ENCODE measurements around the gene SGTB.
"Not testable (repeated sequence)": the region's sequence is repeated elsewhere in the genome, so short reads cannot be mapped to it uniquely, and the experiment has no call there.

SGTB gene

DNA sequence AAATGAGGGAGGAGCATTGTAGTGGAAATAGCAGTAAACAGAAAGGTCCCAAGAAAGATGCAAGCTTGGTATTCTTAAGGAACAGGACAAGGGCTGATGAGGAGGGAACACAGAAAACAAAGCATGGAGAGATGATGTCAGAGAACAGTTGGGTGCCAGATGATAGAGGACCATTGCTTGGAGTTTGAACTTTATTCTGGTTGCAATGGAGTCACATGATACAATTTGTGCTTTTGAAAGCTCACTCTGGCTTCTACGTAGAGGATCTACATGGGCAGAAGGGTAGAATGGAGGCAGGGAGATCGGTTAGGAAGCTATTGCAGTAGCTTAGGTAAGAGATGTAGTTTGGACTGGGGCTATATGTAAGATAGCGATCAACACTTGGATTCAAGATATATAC lies 39.8 kb downstream of the SGTB start:
- no peak overlapping the region for H3K4me3 ChIP-seq (ENCODE audit: low read depth in 1 of 5, low read length in 5 of 5)
- no peaks in the 10 kb centered on the region for H3K27me3 ChIP-seq (ENCODE audit: control insufficient read depth in 5 of 5, insufficient read depth in 4 of 5, low read length in 5 of 5)
- H3K4me1 ChIP-seq (ENCODE audit: control insufficient read depth in 5 of 5, insufficient read depth in 5 of 5, low read length in 5 of 5) = no peaks in the 10 kb centered on the region
- H3K9ac ChIP-seq (ENCODE audit: low read length in 5 of 5) = no peak overlapping the region
- no peaks in the 10 kb centered on the region for H3K9me3 ChIP-seq (ENCODE audit: control insufficient read depth in 5 of 5, low read length in 5 of 5)
- H3K36me3 ChIP-seq (ENCODE audit: control insufficient read depth in 5 of 5, insufficient read depth in 5 of 5, low read length in 5 of 5) = peaks cover 7 to 37% (median 24%) of the 10 kb centered on the region in 5 donors
- no peak overlapping the region for H3K27ac ChIP-seq (ENCODE audit: low read depth, low read length)

DNA sequence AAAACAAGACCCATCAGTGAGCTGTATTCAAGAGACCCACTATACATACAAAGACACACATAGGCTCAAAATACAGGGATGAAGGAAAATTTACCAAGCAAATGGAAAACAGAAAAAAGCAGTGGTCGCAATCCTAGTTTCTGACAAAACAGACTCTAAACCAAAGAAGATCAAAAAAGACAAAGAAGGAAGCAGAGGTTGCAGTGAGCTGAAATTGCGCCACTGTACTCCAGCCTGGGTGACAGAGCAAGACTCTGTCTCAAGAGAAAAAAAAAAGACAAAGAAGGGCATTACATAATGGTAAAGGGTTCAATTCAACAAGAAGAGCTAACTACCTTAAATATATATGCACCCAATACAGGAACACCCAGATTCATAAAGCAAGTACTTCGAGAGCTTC lies 45.9 kb downstream of the SGTB start:
- not testable (repeated sequence) for H3K9me3 ChIP-seq (ENCODE audit: control insufficient read depth in 5 of 5, low read length in 5 of 5); H3K27me3 ChIP-seq (ENCODE audit: control insufficient read depth in 5 of 5, insufficient read depth in 4 of 5, low read length in 5 of 5); H3K4me3 ChIP-seq (ENCODE audit: low read depth in 1 of 5, low read length in 5 of 5); H3K4me1 ChIP-seq (ENCODE audit: control insufficient read depth in 5 of 5, insufficient read depth in 5 of 5, low read length in 5 of 5); H3K9ac ChIP-seq (ENCODE audit: low read length in 5 of 5); H3K27ac ChIP-seq (ENCODE audit: low read depth, low read length)
- peaks cover 0 to 27% (median 13%) of the 10 kb centered on the region in 5 donors for H3K36me3 ChIP-seq (ENCODE audit: control insufficient read depth in 5 of 5, insufficient read depth in 5 of 5, low read length in 5 of 5)

DNA sequence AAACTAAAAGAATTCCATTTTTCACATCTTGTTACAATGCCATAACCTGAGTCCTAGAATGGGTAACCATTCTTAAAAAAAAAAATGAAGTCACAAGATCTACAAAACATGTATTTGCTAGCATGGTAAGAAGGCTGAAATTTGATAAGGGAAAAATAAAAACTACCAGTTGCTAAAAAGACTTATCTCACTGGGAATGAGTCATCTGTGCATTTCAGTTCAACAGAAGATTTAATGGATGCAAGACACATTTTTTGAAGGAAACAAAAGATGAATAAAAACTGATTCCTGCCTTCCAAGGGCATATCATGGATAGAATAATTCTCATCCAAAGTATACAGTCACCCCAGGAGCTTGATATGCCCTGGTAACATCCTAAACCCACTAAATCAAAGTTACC lies 47.2 kb downstream of the SGTB start:
- peaks cover 3 to 30% (median 15%) of the 10 kb centered on the region in 5 donors for H3K36me3 ChIP-seq (ENCODE audit: control insufficient read depth in 5 of 5, insufficient read depth in 5 of 5, low read length in 5 of 5)

DNA sequence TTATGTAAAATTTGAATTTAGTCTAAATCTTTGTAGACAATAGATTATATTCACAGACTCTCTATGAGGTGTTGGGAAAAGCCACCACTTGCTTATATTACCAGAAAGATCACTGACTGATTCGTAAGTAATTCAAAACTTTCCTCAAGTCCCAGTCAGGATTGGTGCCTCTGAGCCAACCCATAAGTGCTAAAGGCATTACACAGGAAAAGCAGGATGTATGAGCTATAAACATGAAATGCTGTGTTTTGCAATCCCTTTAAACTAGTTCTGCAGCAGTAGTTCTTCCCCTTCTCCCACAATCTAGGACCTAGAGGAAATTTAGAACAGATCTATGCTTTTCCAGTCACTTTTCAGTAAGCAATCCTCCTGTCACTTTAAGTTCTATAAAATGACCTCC lies 49.1 kb downstream of the SGTB start:
- no peaks in the 10 kb centered on the region for H3K27me3 ChIP-seq (ENCODE audit: control insufficient read depth in 5 of 5, insufficient read depth in 4 of 5, low read length in 5 of 5)
- no peaks in the 10 kb centered on the region for H3K4me1 ChIP-seq (ENCODE audit: control insufficient read depth in 5 of 5, insufficient read depth in 5 of 5, low read length in 5 of 5)
- H3K36me3 ChIP-seq (ENCODE audit: control insufficient read depth in 5 of 5, insufficient read depth in 5 of 5, low read length in 5 of 5) = peaks cover 6 to 36% (median 18%) of the 10 kb centered on the region in 5 donors
- no peak overlapping the region for H3K27ac ChIP-seq (ENCODE audit: low read depth, low read length)
- no peak overlapping the region for H3K9ac ChIP-seq (ENCODE audit: low read length in 5 of 5)
- H3K4me3 ChIP-seq (ENCODE audit: low read depth in 1 of 5, low read length in 5 of 5) = no peak overlapping the region
- H3K9me3 ChIP-seq (ENCODE audit: control insufficient read depth in 5 of 5, low read length in 5 of 5) = no peaks in the 10 kb centered on the region

More for the DNA sequence above, 47.2 kb downstream of the SGTB start:
- no peaks in the 10 kb centered on the region for H3K4me1 ChIP-seq (ENCODE audit: control insufficient read depth in 5 of 5, insufficient read depth in 5 of 5, low read length in 5 of 5)
- no peak overlapping the region for H3K27ac ChIP-seq (ENCODE audit: low read depth, low read length)
- no peaks in the 10 kb centered on the region for H3K9me3 ChIP-seq (ENCODE audit: control insufficient read depth in 5 of 5, low read length in 5 of 5)
- no peak overlapping the region for H3K4me3 ChIP-seq (ENCODE audit: low read depth in 1 of 5, low read length in 5 of 5)
- no peaks in the 10 kb centered on the region for H3K27me3 ChIP-seq (ENCODE audit: control insufficient read depth in 5 of 5, insufficient read depth in 4 of 5, low read length in 5 of 5)
- H3K9ac ChIP-seq (ENCODE audit: low read length in 5 of 5) = no peak overlapping the region

DNA sequence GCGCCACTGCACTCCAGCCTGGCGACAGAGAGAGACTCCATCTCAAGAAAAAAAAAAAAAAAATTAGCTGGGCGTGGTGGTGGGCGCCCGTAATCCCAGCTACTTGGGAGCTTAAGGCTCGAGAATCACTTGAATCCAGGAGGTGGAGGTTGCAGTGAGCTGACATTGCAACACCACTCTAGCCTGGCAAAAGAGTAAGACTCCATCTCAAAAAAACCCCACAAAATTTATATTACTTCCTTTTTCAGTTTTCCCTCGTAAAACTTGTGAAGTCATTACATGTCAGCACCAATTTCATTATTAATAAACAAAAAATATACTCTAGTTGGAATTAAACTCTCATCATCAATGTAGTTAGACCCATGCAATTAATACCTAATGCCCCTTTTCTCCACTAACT lies 53.2 kb downstream of the SGTB start:
- Histone ChIP-seq H3K9me3 (ENCODE audit: control insufficient read depth in 5 of 5, low read length in 5 of 5) (no peaks in the 10 kb centered on the region), H3K4me3 (ENCODE audit: low read depth in 1 of 5, low read length in 5 of 5) (no peak overlapping the region), H3K36me3 (ENCODE audit: control insufficient read depth in 5 of 5, insufficient read depth in 5 of 5, low read length in 5 of 5) (peaks cover 19 to 43% (median 25%) of the 10 kb centered on the region in 5 donors), H3K9ac (ENCODE audit: low read length in 5 of 5) (no peak overlapping the region), H3K4me1 (ENCODE audit: control insufficient read depth in 5 of 5, insufficient read depth in 5 of 5, low read length in 5 of 5) (no peaks in the 10 kb centered on the region), H3K27ac (ENCODE audit: low read depth, low read length) (no peak overlapping the region), H3K27me3 (ENCODE audit: control insufficient read depth in 5 of 5, insufficient read depth in 4 of 5, low read length in 5 of 5) (no peaks in the 10 kb centered on the region)

DNA sequence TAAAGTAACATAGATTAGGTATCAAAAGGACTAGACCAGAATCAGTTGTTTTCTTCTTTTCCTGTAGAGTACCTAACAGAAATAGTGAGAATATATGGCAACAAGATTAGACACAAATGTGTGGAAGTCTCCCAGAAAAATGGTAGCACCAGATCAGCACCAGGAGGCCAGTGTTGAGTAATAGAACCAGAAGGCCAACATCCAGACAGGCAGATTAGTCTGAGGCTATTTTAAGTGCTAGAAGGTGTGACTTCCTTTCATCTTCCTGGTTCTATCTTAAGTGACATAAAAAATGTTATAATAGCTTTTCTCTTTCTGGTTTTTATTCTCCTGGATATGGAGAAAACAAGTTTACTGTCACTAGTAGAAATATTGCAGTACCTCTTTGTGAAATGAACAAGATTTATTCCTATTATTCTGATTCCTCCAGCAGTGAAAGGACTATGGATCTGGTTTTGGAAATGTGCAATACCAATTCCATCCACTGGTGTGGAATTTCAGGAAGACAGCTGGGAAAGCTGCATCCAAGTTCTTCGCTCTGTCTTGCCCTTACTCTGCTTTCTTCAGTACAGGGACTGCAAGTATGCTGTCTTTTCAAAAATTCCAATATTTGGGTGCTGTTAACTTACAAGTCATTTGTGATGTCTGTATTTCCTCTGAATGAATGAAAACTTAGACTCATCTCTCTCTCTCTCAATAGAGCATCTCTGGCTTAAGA lies 57.9 kb downstream of the SGTB start:
- Histone ChIP-seq H3K4me1 (ENCODE audit: control insufficient read depth in 5 of 5, insufficient read depth in 5 of 5, low read length in 5 of 5) (no peaks in the 10 kb centered on the region), H3K9ac (ENCODE audit: low read length in 5 of 5) (no peak overlapping the region), H3K27ac (ENCODE audit: low read depth, low read length) (no peak overlapping the region), H3K4me3 (ENCODE audit: low read depth in 1 of 5, low read length in 5 of 5) (no peak overlapping the region), H3K27me3 (ENCODE audit: control insufficient read depth in 5 of 5, insufficient read depth in 4 of 5, low read length in 5 of 5) (no peaks in the 10 kb centered on the region), H3K36me3 (ENCODE audit: control insufficient read depth in 5 of 5, insufficient read depth in 5 of 5, low read length in 5 of 5) (peaks cover 19 to 40% (median 35%) of the 10 kb centered on the region in 5 donors), H3K9me3 (ENCODE audit: control insufficient read depth in 5 of 5, low read length in 5 of 5) (no peaks in the 10 kb centered on the region)

DNA sequence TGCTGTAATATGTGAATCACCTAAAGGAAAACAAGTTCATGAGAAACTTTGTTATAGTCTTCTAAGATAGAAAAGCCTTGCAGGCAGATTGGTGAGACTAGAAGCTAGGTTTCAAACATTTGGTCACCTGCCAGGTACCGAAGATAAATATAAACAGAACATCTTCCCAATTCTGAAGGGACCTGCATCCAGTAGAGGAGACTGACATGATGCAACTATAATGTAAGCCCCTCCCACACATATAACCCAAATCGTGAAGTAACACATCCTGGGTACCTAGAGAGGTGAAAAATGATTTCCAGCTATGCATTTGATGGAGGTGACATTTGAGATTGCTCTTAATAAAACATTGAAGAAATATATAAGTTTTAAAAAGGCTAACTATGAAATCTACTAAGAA lies 67.2 kb downstream of the SGTB start:
- Histone ChIP-seq H3K27ac (ENCODE audit: low read depth, low read length) (no peak overlapping the region), H3K27me3 (ENCODE audit: control insufficient read depth in 5 of 5, insufficient read depth in 4 of 5, low read length in 5 of 5) (no peaks in the 10 kb centered on the region), H3K4me1 (ENCODE audit: control insufficient read depth in 5 of 5, insufficient read depth in 5 of 5, low read length in 5 of 5) (no peaks in the 10 kb centered on the region), H3K9me3 (ENCODE audit: control insufficient read depth in 5 of 5, low read length in 5 of 5) (no peaks in the 10 kb centered on the region), H3K9ac (ENCODE audit: low read length in 5 of 5) (no peak overlapping the region), H3K36me3 (ENCODE audit: control insufficient read depth in 5 of 5, insufficient read depth in 5 of 5, low read length in 5 of 5) (peaks cover 8 to 23% (median 19%) of the 10 kb centered on the region in 5 donors), H3K4me3 (ENCODE audit: low read depth in 1 of 5, low read length in 5 of 5) (no peak overlapping the region)

DNA sequence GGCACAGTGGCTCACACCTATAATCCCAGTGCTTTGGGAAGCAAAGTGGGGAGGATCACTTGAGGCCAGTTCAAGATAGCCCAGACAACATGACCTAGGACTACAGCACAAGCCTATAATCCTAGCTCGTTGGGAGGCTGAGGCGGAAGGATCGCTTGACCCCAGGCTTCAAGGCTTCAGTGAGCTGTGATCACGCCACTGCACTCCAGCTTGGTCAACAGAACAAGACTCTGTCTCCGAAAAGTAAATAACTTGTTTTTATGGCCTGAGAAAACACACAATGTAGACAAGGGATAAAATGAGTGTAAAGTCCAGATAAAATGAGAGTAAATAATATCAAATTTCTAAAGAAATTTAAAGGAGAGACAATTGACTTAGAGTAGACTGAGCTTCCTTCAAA lies 70.8 kb downstream of the SGTB start:
- no peak overlapping the region for H3K4me3 ChIP-seq (ENCODE audit: low read depth in 1 of 5, low read length in 5 of 5)
- H3K36me3 ChIP-seq (ENCODE audit: control insufficient read depth in 5 of 5, insufficient read depth in 5 of 5, low read length in 5 of 5) = peaks cover 6 to 40% (median 16%) of the 10 kb centered on the region in 5 donors
- no peaks in the 10 kb centered on the region for H3K4me1 ChIP-seq (ENCODE audit: control insufficient read depth in 5 of 5, insufficient read depth in 5 of 5, low read length in 5 of 5)
- no peaks in the 10 kb centered on the region for H3K9me3 ChIP-seq (ENCODE audit: control insufficient read depth in 5 of 5, low read length in 5 of 5)
- H3K27ac ChIP-seq (ENCODE audit: low read depth, low read length) = no peak overlapping the region
- H3K9ac ChIP-seq (ENCODE audit: low read length in 5 of 5) = no peak overlapping the region
- no peaks in the 10 kb centered on the region for H3K27me3 ChIP-seq (ENCODE audit: control insufficient read depth in 5 of 5, insufficient read depth in 4 of 5, low read length in 5 of 5)

DNA sequence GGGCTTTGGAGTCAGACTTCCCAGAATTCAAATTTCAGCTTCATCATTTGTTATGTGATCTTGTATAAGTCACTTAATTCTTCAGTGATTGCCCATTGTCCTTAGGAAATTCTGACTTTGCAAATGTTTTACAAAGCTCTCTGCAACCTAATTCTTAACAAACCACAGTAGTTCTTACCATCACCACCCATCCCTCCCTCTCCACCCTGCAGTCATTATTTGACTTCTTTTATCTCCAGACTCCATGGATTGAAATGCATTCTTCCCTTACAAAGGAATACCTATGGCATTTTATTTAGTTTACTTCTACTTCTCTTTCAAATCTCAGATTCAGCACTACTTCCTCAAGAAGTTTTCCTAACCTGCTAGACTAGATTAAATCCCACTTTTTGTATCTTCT lies 74.0 kb downstream of the SGTB start:
- Histone ChIP-seq H3K4me3 (ENCODE audit: low read depth in 1 of 5, low read length in 5 of 5) (no peak overlapping the region), H3K9ac (ENCODE audit: low read length in 5 of 5) (no peak overlapping the region), H3K9me3 (ENCODE audit: control insufficient read depth in 5 of 5, low read length in 5 of 5) (no peaks in the 10 kb centered on the region), H3K36me3 (ENCODE audit: control insufficient read depth in 5 of 5, insufficient read depth in 5 of 5, low read length in 5 of 5) (peaks cover 6 to 29% (median 9%) of the 10 kb centered on the region in 5 donors), H3K27me3 (ENCODE audit: control insufficient read depth in 5 of 5, insufficient read depth in 4 of 5, low read length in 5 of 5) (no peaks in the 10 kb centered on the region), H3K27ac (ENCODE audit: low read depth, low read length) (no peak overlapping the region), H3K4me1 (ENCODE audit: control insufficient read depth in 5 of 5, insufficient read depth in 5 of 5, low read length in 5 of 5) (no peaks in the 10 kb centered on the region)

DNA sequence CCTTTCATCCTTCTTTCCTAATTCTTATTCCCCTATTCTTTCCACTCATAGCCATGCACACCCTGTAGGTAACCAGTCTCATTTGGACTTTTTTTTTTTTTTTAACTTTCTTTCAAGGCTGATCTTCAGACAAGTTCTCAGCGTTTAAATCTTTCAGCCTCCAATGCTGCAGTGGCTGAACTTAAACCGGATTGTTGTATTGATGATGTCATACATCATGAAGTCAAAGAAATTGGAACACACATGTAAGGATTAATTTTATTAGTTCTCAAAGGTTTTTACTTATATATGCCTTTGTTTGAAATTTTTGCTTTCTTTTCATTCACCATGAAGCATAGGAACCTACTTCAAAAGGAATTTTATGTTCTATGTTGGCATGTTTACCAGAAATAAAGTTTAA lies 75.0 kb downstream of the SGTB start:
- no peaks in the 10 kb centered on the region for H3K4me1 ChIP-seq (ENCODE audit: control insufficient read depth in 5 of 5, insufficient read depth in 5 of 5, low read length in 5 of 5)
- H3K27ac ChIP-seq (ENCODE audit: low read depth, low read length) = no peak overlapping the region
- no peaks in the 10 kb centered on the region for H3K27me3 ChIP-seq (ENCODE audit: control insufficient read depth in 5 of 5, insufficient read depth in 4 of 5, low read length in 5 of 5)
- no peak overlapping the region for H3K4me3 ChIP-seq (ENCODE audit: low read depth in 1 of 5, low read length in 5 of 5)
- H3K9me3 ChIP-seq (ENCODE audit: control insufficient read depth in 5 of 5, low read length in 5 of 5) = no peaks in the 10 kb centered on the region
- no peak overlapping the region for H3K9ac ChIP-seq (ENCODE audit: low read length in 5 of 5)
- H3K36me3 ChIP-seq (ENCODE audit: control insufficient read depth in 5 of 5, insufficient read depth in 5 of 5, low read length in 5 of 5) = peaks cover 6 to 29% (median 7%) of the 10 kb centered on the region in 5 donors

Measured in subcutaneous abdominal adipose tissue (tissue), 5 donors.